Measurements from ENCODE around the gene HOGA1. TPM values are rescaled to one million over a fixed set of nuclear protein-coding genes. Genes with fewer than 3 reads are reported as not detected.
A peak's percentile ranks its signal among the peaks of the same experiment; 100 is the strongest.
"Not testable (repeated sequence)": the region's sequence is repeated elsewhere in the genome, so short reads cannot be mapped to it uniquely, and the experiment has no call there.

Gene HOGA1
- total RNA-seq, 1 experiment from 2014 or later, result 4.4 TPM

- no peak overlapping the region for H3K4me3 ChIP-seq
- intact Hi-C loops (cut with micrococcal nuclease; ENCODE audit: unreplicated experiment), result loop anchor here (1.0 to 5.0 kb wide), 4 partner anchors 32 to 112 kb away; no protein-coding TSS in a partner anchor
- CTCF ChIA-PET, result interaction anchor here (0.6 to 1.2 kb wide), 4 partner anchors 22 to 109 kb away, joined by 3 to 9 read pairs (median 4); no protein-coding TSS in a partner anchor
Measured at GRCh38 chr10:97574374-97575126, 9.6 kb upstream of the HOGA1 start.

DNA sequence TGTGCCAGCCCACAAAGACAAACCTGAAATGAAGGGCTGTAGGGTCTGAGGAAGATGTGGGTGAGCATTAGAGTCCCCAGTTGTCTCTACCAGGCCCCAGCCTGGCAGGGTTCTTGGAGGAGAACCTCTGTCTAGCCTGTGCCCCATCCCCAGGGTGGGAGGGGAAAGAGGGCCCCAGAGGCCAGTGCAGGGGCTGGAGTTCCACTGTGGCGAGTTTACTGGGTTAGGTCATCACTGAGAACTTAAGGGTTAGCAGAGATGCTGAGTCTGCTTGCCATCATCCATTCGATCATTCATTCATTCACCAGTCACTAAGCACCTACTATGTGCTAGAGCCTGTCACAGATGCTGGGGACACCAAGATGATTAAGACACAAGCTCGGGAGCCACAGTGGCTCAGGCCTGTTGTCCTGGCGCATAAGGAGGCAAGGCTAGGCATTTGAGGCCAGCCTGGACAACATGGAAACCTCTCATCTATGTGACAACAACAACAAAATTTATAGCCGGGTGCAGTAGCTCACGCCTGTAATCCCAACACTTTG lies 9.0 kb upstream of the HOGA1 start:
- peak in 1 of 2 experiments; percentile 39 for DNase-seq
- intact Hi-C loops (cut with micrococcal nuclease; ENCODE audit: unreplicated experiment), result loop anchor here (2.0 kb wide), 1 partner anchor 74 kb away; no protein-coding TSS in a partner anchor
- ChIA-PET CTCF (interaction anchor here (0.6 to 1.2 kb wide), 4 partner anchors 21 to 851 kb away, joined by 3 to 9 read pairs (median 4); no protein-coding TSS in a partner anchor), POLR2A (ENCODE audit: unreplicated experiment) (interaction anchor here (0.6 to 0.8 kb wide), 5 partner anchors 9 to 732 kb away, joined by 4 to 17 read pairs (median 5); partner anchors contain the start of genes HOGA1 and UBTD1)
- Histone ChIP-seq H2AFZ (no peak overlapping the region), H3K9me3 (ENCODE audit: insufficient read depth, low read depth) (no peaks in the 10 kb centered on the region), H3K4me3 (no peak overlapping the region), H3F3A (ENCODE audit: insufficient read depth, low read depth) (peaks cover 43% of the 10 kb centered on the region; the same call in 1 of the 2 replicates), H3K9me2 (ENCODE audit: insufficient read depth) (no peaks in the 10 kb centered on the region), H3K79me2 (ENCODE audit: low read depth) (no peaks in the 10 kb centered on the region), H4K20me1 (ENCODE audit: insufficient read depth) (no peaks in the 10 kb centered on the region), H3K27ac (peak overlapping the region; percentile 35), H3K4me1 (replicated peaks; ENCODE audit: insufficient read depth) (peaks cover 50% of the 10 kb centered on the region), H3K4me2 (peak overlapping the region; percentile 32; the same call in 1 of the 2 replicates), H3K27me3 (ENCODE audit: insufficient read depth, low read depth) (no peaks in the 10 kb centered on the region), H3K36me3 (ENCODE audit: low read depth) (no peaks in the 10 kb centered on the region)
- BruUV-seq (replicated peaks), result no TSS peak
- TF ChIP-seq EZH2 (IDR thresholded peaks at IDR 0.05; ENCODE audit: low read depth) (no peak), CTCF (conservative IDR thresholded peaks at IDR 0.05) (no peak)

More at GRCh38 chr10:97574374-97575126, 9.6 kb upstream of the HOGA1 start:
- TF ChIP-seq CTCF (conservative IDR thresholded peaks at IDR 0.05), result no peak
- TF ChIP-seq EZH2 (IDR thresholded peaks at IDR 0.05; ENCODE audit: low read depth), result no peak
- Histone ChIP-seq H3K27me3 (ENCODE audit: insufficient read depth, low read depth) (no peaks in the 10 kb centered on the region), H3K79me2 (ENCODE audit: low read depth) (no peaks in the 10 kb centered on the region), H2AFZ (no peak overlapping the region), H3K9me2 (ENCODE audit: insufficient read depth) (no peaks in the 10 kb centered on the region), H3K4me2 (peak overlapping the region; percentile 32), H3K36me3 (ENCODE audit: low read depth) (no peaks in the 10 kb centered on the region), H4K20me1 (ENCODE audit: insufficient read depth) (no peaks in the 10 kb centered on the region), H3F3A (ENCODE audit: insufficient read depth, low read depth) (peaks cover 43% of the 10 kb centered on the region; the same call in 1 of the 2 replicates), H3K9me3 (ENCODE audit: insufficient read depth, low read depth) (no peaks in the 10 kb centered on the region), H3K27ac (peak overlapping the region; percentile 43), H3K4me1 (replicated peaks; ENCODE audit: insufficient read depth) (peaks cover 57% of the 10 kb centered on the region)
- DNase-seq, result peak; percentile 91 to 92
- POLR2A ChIA-PET (ENCODE audit: unreplicated experiment), result interaction anchor here (0.6 to 0.8 kb wide), 6 partner anchors 10 to 731 kb away, joined by 4 to 17 read pairs (median 6); partner anchors contain the start of genes HOGA1 and UBTD1
- no TSS peak for BruUV-seq (replicated peaks)

DNA sequence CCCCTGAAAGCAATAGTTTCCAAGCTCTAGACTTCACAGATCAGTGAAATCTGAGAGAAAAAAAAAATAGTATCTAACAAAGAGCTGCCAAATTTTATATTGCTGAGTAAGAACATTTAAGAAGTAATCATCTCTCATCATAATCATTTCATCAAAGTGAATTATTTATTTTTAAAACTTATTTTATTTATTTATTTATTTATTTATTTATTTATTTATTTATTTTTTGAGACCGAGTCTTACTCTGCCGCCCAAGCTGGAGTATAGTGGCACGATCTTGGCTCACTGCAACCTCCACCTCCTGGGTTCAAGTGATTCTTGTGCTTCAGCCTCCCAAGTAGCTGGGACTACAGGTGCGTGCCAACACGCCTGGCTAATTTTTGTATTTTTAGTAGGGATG lies 7.7 kb upstream of the HOGA1 start:
- H3K79me2 ChIP-seq (ENCODE audit: low read depth); POLR2A ChIA-PET (ENCODE audit: unreplicated experiment); H3K4me3 ChIP-seq; H3K9me3 ChIP-seq (ENCODE audit: insufficient read depth, low read depth); DNase-seq; H4K20me1 ChIP-seq (ENCODE audit: insufficient read depth); BruUV-seq (replicated peaks); H2AFZ ChIP-seq; H3K9me2 ChIP-seq (ENCODE audit: insufficient read depth); H3K27ac ChIP-seq; H3K4me2 ChIP-seq; CTCF ChIA-PET; H3K36me3 ChIP-seq (ENCODE audit: low read depth); H3K27me3 ChIP-seq (ENCODE audit: insufficient read depth, low read depth); intact Hi-C loops (cut with micrococcal nuclease; ENCODE audit: unreplicated experiment): not testable (repeated sequence)
- Histone ChIP-seq H3K4me1 (replicated peaks; ENCODE audit: insufficient read depth) (peaks cover 37% of the 10 kb centered on the region), H3F3A (ENCODE audit: insufficient read depth, low read depth) (peaks cover 32% of the 10 kb centered on the region; the same call in 1 of the 2 replicates)

Measured in PC-9 (cell line).